ENCODE measurements around the gene C6orf141. TPM values are rescaled to one million over a fixed set of nuclear protein-coding genes. Genes with fewer than 3 reads are reported as not detected.

C6orf141 gene
- total and polyA plus RNA-seq, 2 of the 8 experiments (the other 6 are each of a cell fraction or from before 2014, with no cell fraction given), result 7.6 to 16.1 TPM

DNA sequence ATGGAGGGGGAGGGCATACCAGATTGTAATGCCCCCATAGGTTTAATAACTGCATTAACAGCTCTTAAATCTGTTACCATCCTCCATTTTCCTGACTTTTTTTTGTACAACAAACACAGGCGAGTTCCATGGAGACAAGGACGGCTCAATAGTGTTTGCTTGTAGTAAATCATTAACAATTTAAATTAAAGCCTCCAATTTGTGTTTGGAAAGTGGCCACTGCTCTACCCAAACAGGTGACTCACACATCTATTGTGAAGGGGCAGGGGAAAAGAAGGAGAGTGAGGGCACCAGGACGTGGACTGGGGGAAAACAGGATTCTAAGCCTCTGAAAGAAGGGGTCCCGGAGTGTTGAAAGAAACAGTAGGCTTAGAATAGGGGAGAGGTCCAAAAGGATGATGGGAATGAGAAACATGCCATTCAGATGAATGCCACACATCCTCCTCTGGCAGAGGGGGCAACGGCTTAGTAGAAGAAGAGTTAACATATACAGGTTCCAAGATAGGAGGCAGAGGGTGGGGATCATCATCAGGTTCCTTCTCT is 43.8 kb upstream of the C6orf141 start:
- no peak overlapping the region for H3K56ac ChIP-seq (replicated peaks; ENCODE audit: insufficient read length, low read depth, low read length)
- H2BK120ac ChIP-seq (replicated peaks; ENCODE audit: low read depth, low read length), result no peak overlapping the region
- H2AFZ ChIP-seq (ENCODE audit: low read length), result no peak overlapping the region
- H3K18ac ChIP-seq (ENCODE audit: extremely low read depth, low read length), result no peak overlapping the region
- no peak for TF ChIP-seq POLR2A (IDR thresholded peaks at IDR 0.05; ENCODE audit: control extremely low read depth in 1 of 2, low read depth in 2 of 2, low read length in 2 of 2)
- TF ChIP-seq CBX8 (IDR thresholded peaks at IDR 0.05; ENCODE audit: borderline replicate concordance, low read depth, low read length), result no peak
- TF ChIP-seq SP2 (IDR thresholded peaks at IDR 0.05; ENCODE audit: low read length), result no peak
- TF ChIP-seq FOSL1 (IDR thresholded peaks at IDR 0.05; ENCODE audit: insufficient read depth, low read depth, low read length), result no peak
- no peak overlapping the region for H2AK5ac ChIP-seq (ENCODE audit: low read depth, low read length)
- H3K27ac ChIP-seq (ENCODE audit: low read depth, low read length), result no peak overlapping the region
- POLR2A ChIA-PET (ENCODE audit: partially characterized antibody), result no interaction called here
- WGBS, 2 experiments (ENCODE audit: extremely low coverage in 1 of 2, insufficient coverage in 1 of 2, insufficient read length in 1 of 2, insufficient replicate concordance in 2 of 2, low coverage in 1 of 2, low lambda C conversion rate in 2 of 2, missing lambda C conversion rate in 1 of 2), result 85% methylated on average over 5 of the region's 5 CpGs; no CpG with 5 or more reads in 1 of the 2 experiments
- no peak for DNase-seq (ENCODE audit: low read depth in 1 of 2, low spot score in 2 of 2)
- no peak overlapping the region for H4K91ac ChIP-seq (replicated peaks; ENCODE audit: insufficient read length, low read length)
- no peak overlapping the region for H4K5ac ChIP-seq (ENCODE audit: insufficient read length, low read depth, low read length)
- H3K4me2 ChIP-seq (ENCODE audit: insufficient read depth in 1 of 2, low read depth in 2 of 2, low read length in 2 of 2), result no peak overlapping the region
- no peaks in the 10 kb centered on the region for H3K23me2 ChIP-seq (ENCODE audit: low read depth, low read length)
- H2BK5ac ChIP-seq (ENCODE audit: low read depth, low read length), result no peak overlapping the region
- H3K27me3 ChIP-seq (replicated peaks in 1 of 4; ENCODE audit: control insufficient read depth in 3 of 4, extremely low read depth in 1 of 4, insufficient read depth in 3 of 4, low read length in 3 of 4), result no peaks in the 10 kb centered on the region
- CTCF ChIA-PET (ENCODE audit: partially characterized antibody), result no interaction called here
- H3K79me2 ChIP-seq (ENCODE audit: control insufficient read depth in 1 of 2, insufficient read depth in 2 of 2, low read length in 2 of 2), result no peaks in the 10 kb centered on the region
- H3K4ac ChIP-seq (replicated peaks; ENCODE audit: insufficient read length, low read depth, low read length), result no peak overlapping the region
- no peak overlapping the region for H3K4me3 ChIP-seq (ENCODE audit: extremely low read depth in 1 of 4, insufficient read depth in 2 of 4, low read depth in 3 of 4, low read length in 4 of 4)
- H2BK12ac ChIP-seq (ENCODE audit: low read depth, low read length), result no peak overlapping the region
- H2BK15ac ChIP-seq (ENCODE audit: low read length), result no peak overlapping the region
- H3K79me1 ChIP-seq (ENCODE audit: low read depth, low read length), result no peaks in the 10 kb centered on the region
- no peak overlapping the region for H2BK20ac ChIP-seq (ENCODE audit: low read length)
- no peak for FAIRE-seq
- no peaks in the 10 kb centered on the region for H4K20me1 ChIP-seq (replicated peaks in 1 of 2; ENCODE audit: control insufficient read depth in 1 of 2, insufficient read depth in 2 of 2, low read length in 2 of 2)
- no peak overlapping the region for H4K8ac ChIP-seq (ENCODE audit: extremely low read depth, insufficient read depth, low read length)
- H3K23ac ChIP-seq (ENCODE audit: insufficient read length), result no peak overlapping the region
- H3K9ac ChIP-seq (replicated peaks in 1 of 4; ENCODE audit: extremely low read depth in 1 of 4, low read depth in 3 of 4, low read length in 3 of 4), result no peak overlapping the region
- H3K4me1 ChIP-seq (replicated peaks in 1 of 4; ENCODE audit: control insufficient read depth in 3 of 4, insufficient read depth in 4 of 4, low read length in 3 of 4), result no peaks in the 10 kb centered on the region
- H3K14ac ChIP-seq (ENCODE audit: insufficient read length), result no peak overlapping the region
- H3K36me3 ChIP-seq (ENCODE audit: control insufficient read depth in 2 of 4, insufficient read depth in 4 of 4, low read length in 3 of 4), result no peaks in the 10 kb centered on the region
- peaks cover 2 to 5% of the 10 kb centered on the region in 2 experiments for H3K9me3 ChIP-seq (ENCODE audit: insufficient read depth in 2 of 2, low read depth in 1 of 2, low read length in 1 of 2)
